H1 (cell line): ENCODE results near the gene ISCA2. TPM values are rescaled to one million over a fixed set of nuclear protein-coding genes. Genes with fewer than 3 reads are reported as not detected.

Experiments used
- CTCF ChIA-PET: fragments of 300-600 bp; sonication (Branson Sonifier 250); formaldehyde crosslinking; loops from one replicate; lab custom pipeline; 2021; ENCODE audit not compliant: partially characterized antibody; lab: Charles Lee
- POLR2A ChIA-PET: fragments of 300-600 bp; sonication (Branson Sonifier 250); formaldehyde crosslinking; loops from one replicate; lab custom pipeline; 2021; ENCODE audit warnings: inconsistent platforms; ENCODE audit not compliant: partially characterized antibody; lab: Charles Lee
- DNase-seq, 2 experiments: peaks; one replicate each; pipeline versions ENCODE4 v3.0.0 to v3.0.0-alpha.2; 2010 to 2022; ENCODE audit warnings: low spot score in 2 of 2, low read depth in 1 of 2, mixed read lengths in 1 of 2
- FAIRE-seq: peaks from 2 replicates; lab custom pipeline; 2011; peaks lifted over from hg19 to GRCh38; lab: Jason Lieb, UNC
- H2AFZ ChIP-seq: 2 replicates; pipeline ENCODE4 v1.8.1; 2012; ENCODE audit warnings: low read length, inconsistent platforms
- H2AK5ac ChIP-seq: 2 replicates; pipeline ENCODE4 v1.6.1; 2013; ENCODE audit warnings: low read depth, low read length
- H2BK120ac ChIP-seq: replicated peaks from 2 replicates; pipeline ENCODE3; 2013; ENCODE audit warnings: low read depth, low read length, inconsistent platforms
- H2BK12ac ChIP-seq: 2 replicates; pipeline ENCODE4 v1.6.1; 2013; ENCODE audit warnings: low read depth, low read length
- H2BK15ac ChIP-seq: 2 replicates; pipeline ENCODE4 v1.6.1; 2013; ENCODE audit warnings: low read length
- H2BK20ac ChIP-seq: 2 replicates; pipeline ENCODE4 v1.6.1; 2013; ENCODE audit warnings: low read length
- H2BK5ac ChIP-seq: 2 replicates; pipeline ENCODE4 v1.6.1; 2013; ENCODE audit warnings: low read depth, low read length
- H3K14ac ChIP-seq: 2 replicates; pipeline ENCODE4 v1.6.1; 2013; ENCODE audit warnings: inconsistent platforms; ENCODE audit not compliant: insufficient read length
- H3K18ac ChIP-seq: 2 replicates; pipeline ENCODE4 v1.6.1; 2013; ENCODE audit warnings: low read length; ENCODE audit errors: extremely low read depth
- H3K23ac ChIP-seq: 2 replicates; pipeline ENCODE4 v1.6.1; 2013; ENCODE audit warnings: inconsistent platforms; ENCODE audit not compliant: insufficient read length
- H3K23me2 ChIP-seq: 2 replicates; pipeline ENCODE4 v1.6.1; 2013; ENCODE audit warnings: low read depth, low read length
- H3K27ac ChIP-seq: 2 replicates; pipeline ENCODE4 v1.6.1; 2011; ENCODE audit warnings: low read depth, low read length, inconsistent platforms
- H3K27me3 ChIP-seq, 4 experiments: replicated peaks in 1 of 4; 1 replicate in 1 of 4; 2 replicates in 3 of 4; pipeline versions ENCODE4 v1.6.1 to v1.8.1; 2011 to 2013; ENCODE audit warnings: low read length in 3 of 4, mild to moderate bottlenecking in 3 of 4, inconsistent platforms in 2 of 4, mixed read lengths in 2 of 4, moderate library complexity in 1 of 4; ENCODE audit not compliant: control insufficient read depth in 3 of 4, insufficient read depth in 3 of 4; ENCODE audit errors: extremely low read depth in 1 of 4
- H3K36me3 ChIP-seq, 4 experiments: 2 replicates each; pipeline versions ENCODE4 v1.6.1 to v1.8.1; 2011 to 2013; ENCODE audit warnings: mild to moderate bottlenecking in 4 of 4, low read length in 3 of 4, moderate library complexity in 2 of 4, control low read depth in 1 of 4, inconsistent platforms in 1 of 4; ENCODE audit not compliant: insufficient read depth in 4 of 4, control insufficient read depth in 2 of 4
- H3K4ac ChIP-seq: replicated peaks from 2 replicates; pipeline ENCODE3; 2013; ENCODE audit warnings: low read length, low read depth, mixed read lengths, inconsistent platforms; ENCODE audit not compliant: insufficient read length
- H3K4me1 ChIP-seq, 4 experiments: replicated peaks in 1 of 4; 1 replicate in 1 of 4; 2 replicates in 3 of 4; pipeline versions ENCODE4 v1.6.1 to v1.8.1; 2011 to 2013; ENCODE audit warnings: low read length in 3 of 4, inconsistent platforms in 2 of 4, mixed read lengths in 1 of 4; ENCODE audit not compliant: insufficient read depth in 4 of 4, control insufficient read depth in 3 of 4
- H3K4me2 ChIP-seq, 2 experiments: 2 replicates each; pipeline versions ENCODE4 v1.6.1 to v1.8.1; 2011 to 2013; ENCODE audit warnings: low read depth in 2 of 2, low read length in 2 of 2, control low read depth in 1 of 2, inconsistent platforms in 1 of 2, mild to moderate bottlenecking in 1 of 2; ENCODE audit not compliant: insufficient read depth in 1 of 2
- H3K4me3 ChIP-seq, 4 experiments: fragments of 200-600, 300-600 bp in 1 of 4; sonication (generic), shearing (Covaris generic), sonication (Bioruptor Twin) in 1 of 4; 2 replicates each; pipeline versions ENCODE4 v1.5.1 to v1.8.1; 2011 to 2016; ENCODE audit warnings: low read length in 4 of 4, low read depth in 3 of 4, control low read depth in 2 of 4, inconsistent platforms in 2 of 4, mild to moderate bottlenecking in 2 of 4, mixed read lengths in 1 of 4, moderate library complexity in 1 of 4; ENCODE audit not compliant: insufficient read depth in 2 of 4; ENCODE audit errors: extremely low read depth in 1 of 4
- H3K56ac ChIP-seq: replicated peaks from 2 replicates; pipeline ENCODE3; 2013; ENCODE audit warnings: low read depth, mild to moderate bottlenecking, mixed read lengths, low read length, inconsistent platforms; ENCODE audit not compliant: insufficient read length
- H3K79me1 ChIP-seq: 2 replicates; pipeline ENCODE4 v1.6.1; 2013; ENCODE audit warnings: low read depth, low read length, control low read depth
- H3K79me2 ChIP-seq, 2 experiments: 2 replicates each; pipeline versions ENCODE4 v1.6.1 to v1.8.1; 2012 to 2013; ENCODE audit warnings: low read length in 2 of 2, mild to moderate bottlenecking in 2 of 2, inconsistent platforms in 1 of 2; ENCODE audit not compliant: insufficient read depth in 2 of 2, control insufficient read depth in 1 of 2
- H3K9ac ChIP-seq, 4 experiments: replicated peaks in 1 of 4; 1 replicate in 1 of 4; 2 replicates in 3 of 4; pipeline versions ENCODE4 v1.6.1 to v1.8.1; 2011 to 2013; ENCODE audit warnings: low read depth in 3 of 4, low read length in 3 of 4, control low read depth in 2 of 4, mild to moderate bottlenecking in 2 of 4, moderate library complexity in 2 of 4, inconsistent platforms in 1 of 4; ENCODE audit errors: extremely low read depth in 1 of 4
- H3K9me3 ChIP-seq, 2 experiments: 2 replicates each; pipeline versions ENCODE4 v1.6.1 to v1.8.1; 2012 to 2013; ENCODE audit warnings: mild to moderate bottlenecking in 2 of 2, moderate library complexity in 2 of 2, control low read depth in 1 of 2, inconsistent platforms in 1 of 2, low read depth in 1 of 2, low read length in 1 of 2, mixed read lengths in 1 of 2; ENCODE audit not compliant: insufficient read depth in 2 of 2
- H4K20me1 ChIP-seq, 2 experiments: replicated peaks in 1 of 2; 2 replicates each; pipeline versions ENCODE3 to v1.8.1; 2011 to 2013; ENCODE audit warnings: inconsistent platforms in 2 of 2, low read length in 2 of 2, mild to moderate bottlenecking in 1 of 2; ENCODE audit not compliant: insufficient read depth in 2 of 2, control insufficient read depth in 1 of 2
- H4K5ac ChIP-seq: 2 replicates; pipeline ENCODE4 v1.6.1; 2013; ENCODE audit warnings: low read length, low read depth, mixed read lengths, inconsistent platforms; ENCODE audit not compliant: insufficient read length
- H4K8ac ChIP-seq: 2 replicates; pipeline ENCODE4 v1.8.0; 2013; ENCODE audit warnings: mild to moderate bottlenecking, moderate library complexity, low read length, inconsistent platforms; ENCODE audit not compliant: insufficient read depth; ENCODE audit errors: extremely low read depth
- H4K91ac ChIP-seq: replicated peaks from 2 replicates; pipeline ENCODE3; 2013; ENCODE audit warnings: low read length, mixed read lengths, inconsistent platforms; ENCODE audit not compliant: insufficient read length
- CTBP2 ChIP-seq: IDR thresholded peaks from 2 replicates; pipeline ENCODE4 v1.7.0; 2011; ENCODE audit warnings: borderline replicate concordance, mild to moderate bottlenecking, moderate library complexity, mixed read lengths, low read length; ENCODE audit not compliant: insufficient read depth, insufficient read length
- EZH2 ChIP-seq: fragments of 200-600 bp; sonication (generic); IDR thresholded peaks from 2 replicates; pipeline ENCODE4 v1.7.1; 2012; ENCODE audit warnings: low read depth, mild to moderate bottlenecking, moderate library complexity, low read length, inconsistent platforms; ENCODE audit not compliant: severe bottlenecking
- HDAC6 ChIP-seq: IDR thresholded peaks from one replicate; pipeline ENCODE4 v1.7.1; 2012; ENCODE audit warnings: low read depth, mild to moderate bottlenecking, inconsistent platforms, low read length, moderate library complexity
- JUND ChIP-seq: IDR thresholded peaks from 2 replicates; pipeline ENCODE4 v1.6.1; 2011; ENCODE audit warnings: mild to moderate bottlenecking, improper control_type of control experiment, low read length
- KDM4A ChIP-seq: IDR thresholded peaks from one replicate; pipeline ENCODE4 v1.7.1; 2012; ENCODE audit warnings: low read depth, mild to moderate bottlenecking, moderate library complexity, low read length, inconsistent platforms; ENCODE audit not compliant: severe bottlenecking
- RXRA ChIP-seq: IDR thresholded peaks from 2 replicates; pipeline ENCODE4 v1.6.1; 2011; ENCODE audit warnings: low read depth, mild to moderate bottlenecking, low read length, moderate library complexity; ENCODE audit not compliant: insufficient read depth
- TBP ChIP-seq: IDR thresholded peaks from 2 replicates; pipeline ENCODE4 v1.6.1; 2011; ENCODE audit warnings: low read depth, low read length, improper control_type of control experiment
- WGBS, 2 experiments: shearing (Covaris generic) in 1 of 2; methylation state at CpG; one replicate each; pipeline versions ENCODE4 v1.1.6 to v1.1.7; 2013 to 2015; ENCODE audit warnings: low lambda C conversion rate in 2 of 2, mixed read lengths in 2 of 2, inconsistent platforms in 1 of 2, low coverage in 1 of 2, missing lambda C conversion rate in 1 of 2; ENCODE audit not compliant: insufficient replicate concordance in 2 of 2, insufficient coverage in 1 of 2, insufficient read length in 1 of 2; ENCODE audit errors: extremely low coverage in 1 of 2, missing lambda C conversion rate in 1 of 2; 5-methylcytosine and 5-hydroxymethylcytosine counted together
- long read RNA-seq, 2 experiments: library from RNA in 1 of 2; library from capped mRNA in 1 of 2; stranded (forward); transcript quantifications; one replicate each; pipeline ENCODE4 v2.0.0, GENCODE V29; 2021; ENCODE audit warnings: inconsistent platforms in 1 of 2
- polyA minus RNA-seq, 3 experiments: library from RNA; depleted of rRNA, polyadenylated mRNA; stranded (reverse); fragments of >200 nt; gene quantifications; 1 replicate in 2 of 3; 2 replicates in 1 of 3; pipeline ENCODE4 v1.2.3, GENCODE V29; 2011
- polyA plus RNA-seq, 7 experiments: library from polyadenylated mRNA; depleted of rRNA in 3 of 7; stranded (reverse) in 5 of 7; unstranded in 2 of 7; fragments of >200 nt in 5 of 7; fragments of 200-250 nt in 2 of 7; gene quantifications; 1 replicate in 5 of 7; 2 replicates in 1 of 7; 4 replicates in 1 of 7; pipeline versions ENCODE4 v1.2.1 to v1.2.3, GENCODE V29; 2011 to 2013; ENCODE audit warnings: missing spikeins in 2 of 7, mixed read lengths in 2 of 7
- total RNA-seq: library from RNA; stranded (reverse); fragmentation: NEBNext Ultra II Directional; extraction: Animal tissue kit (Norgen Biotek cat#: 25700); gene quantifications from 2 replicates; pipeline ENCODE4 v1.2.1, GENCODE V29; 2021

ISCA2 gene
- 43.5 and 51.5 TPM in 2 replicates for total RNA-seq
- 58.2 and 78.6 TPM in 2 replicates for polyA plus RNA-seq (2011; rRNA removed)
- 56.9 TPM for polyA plus RNA-seq (2011; cell fraction: cytosol; rRNA removed)
- polyA plus RNA-seq (2011; cell fraction: nucleus; rRNA removed), result 14.9 TPM
- polyA plus RNA-seq (2012, experiment 1 of 2), result 29.6 to 43.0 TPM (median 33.9 TPM) in 4 replicates
- 100 TPM for polyA plus RNA-seq (2012, experiment 2 of 2)
- 37.6 TPM for polyA plus RNA-seq (2013, experiment 1 of 2)
- 40.2 TPM for polyA plus RNA-seq (2013, experiment 2 of 2)
- 13.1 and 13.7 TPM in 2 replicates for polyA minus RNA-seq (2011; rRNA and poly(A)+ RNA removed)
- polyA minus RNA-seq (2011; cell fraction: cytosol; rRNA and poly(A)+ RNA removed), result 20.4 TPM
- 8.2 TPM for polyA minus RNA-seq (2011; cell fraction: nucleus; rRNA and poly(A)+ RNA removed)
- long read RNA-seq, experiment 1, transcript ISCA2-204 (4 exons, 2,626 nt), result major isoform, 30 of 58 reads
- long read RNA-seq, experiment 1, partial matches to known transcripts, result 20 of 58 reads
- long read RNA-seq, experiment 1, other reads (novel, unspliced or antisense), result 7 of 58 reads
- long read RNA-seq, experiment 2, transcript ISCA2-204 (4 exons, 2,626 nt), result major isoform, 71 of 89 reads
- long read RNA-seq, experiment 2, partial matches to known transcripts, result 16 of 89 reads
- long read RNA-seq, experiment 2, other reads (novel, unspliced or antisense), result 0 of 89 reads

DNA sequence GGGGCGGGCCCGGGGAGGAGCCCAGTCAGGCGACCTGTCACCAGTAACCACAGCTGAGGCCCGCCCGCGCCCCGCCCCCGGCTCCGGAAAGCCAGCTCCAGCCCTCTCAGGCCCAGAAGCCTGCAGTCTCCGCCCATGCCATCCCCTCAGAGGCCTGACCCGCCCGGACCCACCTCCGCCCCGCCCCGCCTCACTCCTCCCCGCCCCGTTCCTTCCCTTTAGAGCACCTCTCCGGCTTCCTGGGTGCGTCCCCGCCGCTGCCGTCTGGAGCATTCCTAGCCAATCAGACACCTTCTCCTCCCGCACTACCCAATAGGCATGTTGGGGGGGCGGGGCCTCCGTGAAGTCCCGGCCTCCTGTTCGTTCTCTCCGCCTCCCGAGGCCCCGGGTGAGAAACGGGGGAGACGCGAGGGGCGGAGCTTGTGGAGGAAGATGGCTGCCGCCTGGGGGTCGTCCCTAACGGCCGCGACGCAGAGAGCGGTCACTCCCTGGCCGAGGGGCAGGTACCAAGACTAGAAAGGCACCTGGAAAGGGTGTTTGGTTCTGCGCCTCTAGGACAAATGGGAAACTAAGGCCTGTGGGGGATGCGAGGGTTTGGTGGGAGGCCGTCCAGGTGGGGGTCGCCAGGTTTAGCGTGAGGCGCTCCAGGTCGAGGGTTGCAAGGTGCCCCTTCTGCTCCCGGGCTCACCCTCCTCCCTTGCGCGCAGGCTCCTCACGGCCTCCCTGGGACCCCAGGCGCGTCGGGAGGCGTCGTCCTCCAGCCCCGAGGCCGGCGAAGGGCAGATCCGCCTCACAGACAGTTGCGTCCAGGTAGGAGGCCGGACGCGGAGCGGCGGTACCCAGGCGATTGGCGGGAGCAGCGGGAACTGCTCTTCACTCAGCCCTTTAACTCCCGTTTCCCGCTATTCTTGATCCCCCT lies at the start of gene ISCA2:
TSS of gene ISCA2 (plus strand) at position 423 of the 919 bp plus-strand sequence. CDS start at position 433, 10 bp downstream.
- FAIRE-seq, result no peak
- H3K79me2 ChIP-seq, result peaks cover 0 to 50% of the 10 kb centered on the region in 2 experiments; a peak in 3 of 4 replicates
- H3K56ac ChIP-seq, result no peak within 1 kb of the TSS
- H2AFZ ChIP-seq, result peak within 1 kb of the TSS; percentile 68; the same call in 1 of the 2 replicates
- H4K91ac ChIP-seq, result peak within 1 kb of the TSS; percentile 83
- WGBS, 2 experiments, result 0% methylated on average over 38 of the region's 73 CpGs; no CpG with 5 or more reads in 1 of the 2 experiments
- H4K8ac ChIP-seq, result peak within 1 kb of the TSS; percentile 95; the same call in 1 of the 2 replicates
- peaks cover 6% of the 10 kb centered on the region; the same call in 1 of the 2 replicates for H3K79me1 ChIP-seq
- ChIA-PET POLR2A (interaction anchor here (0.7 to 2.4 kb wide), 9 partner anchors 11 to 280 kb away, joined by 3 to 8 read pairs (median 4); partner anchors contain the start of gene ABCD4), CTCF (interaction anchor here (0.7 to 1.4 kb wide), 4 partner anchors 9 to 146 kb away, joined by 3 read pairs; partner anchors contain the start of gene VRTN)
- H4K5ac ChIP-seq, result peak within 1 kb of the TSS; percentile 89
- peak within 1 kb of the TSS; percentile 87 to 92 (median 88) for H3K9ac ChIP-seq
- H3K23ac ChIP-seq, result no peak within 1 kb of the TSS
- H3K18ac ChIP-seq, result peak within 1 kb of the TSS; percentile 94
- peak within 1 kb of the TSS; percentile 88; the same call in 1 of the 2 replicates for H2BK12ac ChIP-seq
- no peak within 1 kb of the TSS for H2BK15ac ChIP-seq
- peak within 1 kb of the TSS; percentile 85 to 89 for H3K4me2 ChIP-seq
- no peak within 1 kb of the TSS for H2AK5ac ChIP-seq
- H2BK20ac ChIP-seq, result no peak within 1 kb of the TSS
- H3K4ac ChIP-seq, result no peak within 1 kb of the TSS
- peak within 1 kb of the TSS; percentile 86 for H3K27ac ChIP-seq
- H2BK120ac ChIP-seq, result no peak within 1 kb of the TSS
- no peak within 1 kb of the TSS for H3K14ac ChIP-seq
- H3K27me3 ChIP-seq, result no peaks in the 10 kb centered on the region
- H3K4me3 ChIP-seq, result peak within 1 kb of the TSS; percentile 73 to 99 (median 95)
- peaks cover 0 to 4% (median 1%) of the 10 kb centered on the region in 4 experiments; a peak in 2 of 7 replicates for H3K4me1 ChIP-seq
- H4K20me1 ChIP-seq, result peaks cover 0 to 6% of the 10 kb centered on the region in 2 experiments
- H3K23me2 ChIP-seq, result peaks cover 12% of the 10 kb centered on the region
- H3K36me3 ChIP-seq, result peaks cover 0 to 7% (median 0%) of the 10 kb centered on the region in 4 experiments; a peak in 1 of 8 replicates
- DNase-seq, result peak; percentile 98 to 99
- no peaks in the 10 kb centered on the region for H3K9me3 ChIP-seq
- H2BK5ac ChIP-seq, result peak within 1 kb of the TSS; percentile 95
- TF ChIP-seq KDM4A (peak; percentile 79), EZH2 (no peak), RXRA (no peak), CTBP2 (no peak), HDAC6 (no peak), TBP (peak; percentile 49), JUND (no peak)
